ENCODE results near the gene CST8.

CST8 gene

GRCh38 chr20:23490817-23491216 lies at the start of gene CST8:
Gene CST8, plus strand, starts transcription at chr20:23491117. Its CDS starts 551 bp downstream, at chr20:23491668.
- Histone ChIP-seq H3K27me3 (ENCODE audit: control insufficient read depth, insufficient read depth, low read length) (no peaks in the 10 kb centered on the region), H3K4me3 (ENCODE audit: low read depth, low read length) (no peak within 1 kb of the TSS), H3K4me1 (ENCODE audit: control insufficient read depth, insufficient read depth, low read length) (no peaks in the 10 kb centered on the region), H3K27ac (ENCODE audit: low read depth, low read length) (no peak within 1 kb of the TSS), H3K9me3 (ENCODE audit: control insufficient read depth, insufficient read depth, low read depth, low read length) (peaks cover 19% of the 10 kb centered on the region), H3K9ac (ENCODE audit: low read length) (no peak within 1 kb of the TSS), H3K36me3 (ENCODE audit: control insufficient read depth, insufficient read depth, low read length) (no peaks in the 10 kb centered on the region)

DNA sequence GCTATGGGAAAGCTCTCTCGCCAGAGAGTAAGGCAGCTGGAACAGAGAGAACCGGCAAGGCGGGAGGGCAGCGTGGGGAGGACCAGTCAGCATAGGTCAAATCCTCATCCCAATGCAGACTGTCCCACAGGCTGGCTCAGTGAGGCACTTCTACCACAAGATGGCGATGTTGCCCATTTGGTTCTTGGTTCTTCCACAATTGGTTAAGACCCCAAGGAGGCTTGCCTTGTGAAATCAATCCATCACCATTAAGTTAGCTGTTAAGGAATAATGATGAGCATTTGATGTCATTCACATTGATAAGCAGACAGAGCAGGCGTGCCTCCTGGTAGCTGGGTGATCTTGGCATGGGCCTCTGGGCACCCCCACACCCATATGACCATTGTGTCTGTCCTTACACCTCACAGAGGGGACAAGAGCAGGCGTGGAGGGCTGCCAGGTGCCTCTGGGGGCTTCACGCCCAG lies 49.0 kb upstream of the CST8 start:
- H3K4me1 ChIP-seq (ENCODE audit: control insufficient read depth, insufficient read depth, low read length): no peaks in the 10 kb centered on the region
- H3K36me3 ChIP-seq (ENCODE audit: control insufficient read depth, insufficient read depth, low read length): no peaks in the 10 kb centered on the region
- no peak overlapping the region for H3K27ac ChIP-seq (ENCODE audit: low read depth, low read length)
- no peaks in the 10 kb centered on the region for H3K9me3 ChIP-seq (ENCODE audit: control insufficient read depth, insufficient read depth, low read depth, low read length)
- no peaks in the 10 kb centered on the region for H3K27me3 ChIP-seq (ENCODE audit: control insufficient read depth, insufficient read depth, low read length)
- no peak overlapping the region for H3K9ac ChIP-seq (ENCODE audit: low read length)
- no peak overlapping the region for H3K4me3 ChIP-seq (ENCODE audit: low read depth, low read length)

GRCh38 chr20:23442436-23442835 lies 48.5 kb upstream of the CST8 start:
- Histone ChIP-seq H3K9me3 (ENCODE audit: control insufficient read depth, insufficient read depth, low read depth, low read length) (no peaks in the 10 kb centered on the region), H3K4me1 (ENCODE audit: control insufficient read depth, insufficient read depth, low read length) (no peaks in the 10 kb centered on the region), H3K9ac (ENCODE audit: low read length) (no peak overlapping the region), H3K36me3 (ENCODE audit: control insufficient read depth, insufficient read depth, low read length) (no peaks in the 10 kb centered on the region), H3K4me3 (ENCODE audit: low read depth, low read length) (no peak overlapping the region), H3K27me3 (ENCODE audit: control insufficient read depth, insufficient read depth, low read length) (no peaks in the 10 kb centered on the region), H3K27ac (ENCODE audit: low read depth, low read length) (no peak overlapping the region)

DNA sequence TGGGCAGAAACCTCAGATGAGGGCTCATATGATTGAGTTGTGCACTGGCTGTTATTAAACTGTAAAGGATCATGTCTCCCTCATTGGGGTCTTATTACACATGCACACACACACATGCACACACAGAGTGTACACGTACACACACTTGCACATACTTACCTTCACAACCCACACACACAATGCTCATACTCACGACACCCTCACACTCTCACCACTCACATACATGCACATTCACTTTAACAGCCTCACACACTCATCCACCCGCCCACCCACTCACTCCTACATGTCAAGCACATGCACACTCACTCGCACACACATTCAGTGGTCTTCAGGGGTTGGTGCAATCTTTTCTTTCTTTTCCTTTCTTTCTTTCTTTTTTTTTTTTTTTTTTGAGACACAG lies 46.1 kb upstream of the CST8 start:
- H3K27me3 ChIP-seq (ENCODE audit: control insufficient read depth, insufficient read depth, low read length): no peaks in the 10 kb centered on the region
- no peak overlapping the region for H3K9ac ChIP-seq (ENCODE audit: low read length)
- H3K36me3 ChIP-seq (ENCODE audit: control insufficient read depth, insufficient read depth, low read length): no peaks in the 10 kb centered on the region
- H3K4me1 ChIP-seq (ENCODE audit: control insufficient read depth, insufficient read depth, low read length): peaks cover 4% of the 10 kb centered on the region; the same call in 1 of the 2 replicates
- no peaks in the 10 kb centered on the region for H3K9me3 ChIP-seq (ENCODE audit: control insufficient read depth, insufficient read depth, low read depth, low read length)
- no peak overlapping the region for H3K27ac ChIP-seq (ENCODE audit: low read depth, low read length)
- no peak overlapping the region for H3K4me3 ChIP-seq (ENCODE audit: low read depth, low read length)

GRCh38 chr20:23445596-23446217 lies 45.2 kb upstream of the CST8 start:
- peaks cover 4% of the 10 kb centered on the region; the same call in 1 of the 2 replicates for H3K4me1 ChIP-seq (ENCODE audit: control insufficient read depth, insufficient read depth, low read length)
- H3K4me3 ChIP-seq (ENCODE audit: low read depth, low read length): no peak overlapping the region
- H3K9me3 ChIP-seq (ENCODE audit: control insufficient read depth, insufficient read depth, low read depth, low read length): no peaks in the 10 kb centered on the region
- no peak overlapping the region for H3K9ac ChIP-seq (ENCODE audit: low read length)
- no peaks in the 10 kb centered on the region for H3K27me3 ChIP-seq (ENCODE audit: control insufficient read depth, insufficient read depth, low read length)
- no peak overlapping the region for H3K27ac ChIP-seq (ENCODE audit: low read depth, low read length)
- H3K36me3 ChIP-seq (ENCODE audit: control insufficient read depth, insufficient read depth, low read length): no peaks in the 10 kb centered on the region

GRCh38 chr20:23446505-23446904 lies 44.4 kb upstream of the CST8 start:
- Histone ChIP-seq H3K4me3 (ENCODE audit: low read depth, low read length) (no peak overlapping the region), H3K36me3 (ENCODE audit: control insufficient read depth, insufficient read depth, low read length) (no peaks in the 10 kb centered on the region), H3K27ac (ENCODE audit: low read depth, low read length) (no peak overlapping the region), H3K4me1 (ENCODE audit: control insufficient read depth, insufficient read depth, low read length) (peaks cover 4% of the 10 kb centered on the region; the same call in 1 of the 2 replicates), H3K9me3 (ENCODE audit: control insufficient read depth, insufficient read depth, low read depth, low read length) (no peaks in the 10 kb centered on the region), H3K9ac (ENCODE audit: low read length) (no peak overlapping the region), H3K27me3 (ENCODE audit: control insufficient read depth, insufficient read depth, low read length) (no peaks in the 10 kb centered on the region)

DNA sequence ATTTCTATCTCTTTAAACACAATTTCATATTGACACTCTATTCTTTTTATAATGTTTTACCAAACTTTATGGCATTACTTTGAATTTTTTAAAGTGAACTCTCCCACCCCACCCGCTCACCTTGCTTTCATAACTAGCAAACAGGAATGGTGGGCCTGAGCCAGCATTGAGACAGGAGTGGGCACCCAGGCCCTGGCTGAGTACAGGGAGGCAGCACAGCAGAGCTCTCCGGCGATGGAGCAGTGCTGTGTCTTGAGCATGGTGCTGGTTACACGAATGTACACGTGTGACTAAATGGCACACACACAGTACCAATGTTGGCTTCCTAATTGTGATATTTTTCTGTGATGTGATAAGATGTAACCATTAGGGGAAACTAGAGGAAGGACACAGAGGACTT lies 42.8 kb upstream of the CST8 start:
- Histone ChIP-seq H3K27ac (ENCODE audit: low read depth, low read length) (no peak overlapping the region), H3K36me3 (ENCODE audit: control insufficient read depth, insufficient read depth, low read length) (no peaks in the 10 kb centered on the region), H3K4me1 (ENCODE audit: control insufficient read depth, insufficient read depth, low read length) (peaks cover 9% of the 10 kb centered on the region; the same call in 1 of the 2 replicates), H3K4me3 (ENCODE audit: low read depth, low read length) (no peak overlapping the region), H3K9ac (ENCODE audit: low read length) (no peak overlapping the region), H3K27me3 (ENCODE audit: control insufficient read depth, insufficient read depth, low read length) (no peaks in the 10 kb centered on the region), H3K9me3 (ENCODE audit: control insufficient read depth, insufficient read depth, low read depth, low read length) (no peaks in the 10 kb centered on the region)

DNA sequence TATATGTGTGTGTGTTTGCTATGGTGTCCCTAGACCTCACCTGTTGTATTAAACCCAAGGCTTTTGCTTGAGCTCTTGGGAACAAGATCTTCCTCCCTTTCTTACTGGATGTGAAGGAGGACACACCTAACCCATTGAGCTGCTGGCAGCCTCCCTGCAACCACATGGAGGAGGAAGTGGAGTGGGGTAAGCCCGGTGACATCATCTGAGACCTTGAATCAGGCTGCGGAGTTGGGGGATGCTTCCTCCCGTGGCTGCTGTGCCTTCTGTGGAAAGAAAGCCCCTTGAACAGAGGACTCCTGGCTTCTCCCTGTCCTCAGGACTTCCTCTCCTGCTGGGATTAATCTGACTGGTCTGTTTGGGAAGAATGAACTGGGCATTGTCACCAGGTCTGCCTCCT lies 41.5 kb upstream of the CST8 start:
- H3K27ac ChIP-seq (ENCODE audit: low read depth, low read length): no peak overlapping the region
- peaks cover 9% of the 10 kb centered on the region; the same call in 1 of the 2 replicates for H3K4me1 ChIP-seq (ENCODE audit: control insufficient read depth, insufficient read depth, low read length)
- no peaks in the 10 kb centered on the region for H3K36me3 ChIP-seq (ENCODE audit: control insufficient read depth, insufficient read depth, low read length)
- no peak overlapping the region for H3K4me3 ChIP-seq (ENCODE audit: low read depth, low read length)
- H3K9me3 ChIP-seq (ENCODE audit: control insufficient read depth, insufficient read depth, low read depth, low read length): no peaks in the 10 kb centered on the region
- H3K27me3 ChIP-seq (ENCODE audit: control insufficient read depth, insufficient read depth, low read length): no peaks in the 10 kb centered on the region
- no peak overlapping the region for H3K9ac ChIP-seq (ENCODE audit: low read length)

DNA sequence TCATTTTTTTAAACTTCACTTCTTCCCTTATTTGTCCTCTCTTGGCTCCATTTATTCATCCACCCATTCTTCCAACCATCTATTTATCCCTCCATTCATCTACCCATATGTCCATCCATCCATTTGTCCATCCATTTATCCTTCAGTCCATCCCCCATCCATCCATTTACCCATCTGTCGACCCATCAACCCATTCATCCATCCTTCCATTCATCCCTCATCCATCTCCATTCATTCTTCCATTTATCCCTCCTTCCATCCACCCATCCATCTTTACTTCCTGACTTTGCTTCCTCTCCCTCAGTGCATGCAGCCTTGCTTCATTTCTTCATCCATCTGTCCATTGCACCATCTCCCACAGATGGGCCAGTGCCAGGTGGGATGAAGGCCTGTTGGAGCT lies 40.0 kb upstream of the CST8 start:
- Histone ChIP-seq H3K4me3 (ENCODE audit: low read depth, low read length) (no peak overlapping the region), H3K9ac (ENCODE audit: low read length) (no peak overlapping the region), H3K27ac (ENCODE audit: low read depth, low read length) (no peak overlapping the region), H3K4me1 (ENCODE audit: control insufficient read depth, insufficient read depth, low read length) (peaks cover 9% of the 10 kb centered on the region; the same call in 1 of the 2 replicates), H3K27me3 (ENCODE audit: control insufficient read depth, insufficient read depth, low read length) (no peaks in the 10 kb centered on the region), H3K36me3 (ENCODE audit: control insufficient read depth, insufficient read depth, low read length) (no peaks in the 10 kb centered on the region), H3K9me3 (ENCODE audit: control insufficient read depth, insufficient read depth, low read depth, low read length) (peaks cover 3% of the 10 kb centered on the region; the same call in 1 of the 2 replicates)

DNA sequence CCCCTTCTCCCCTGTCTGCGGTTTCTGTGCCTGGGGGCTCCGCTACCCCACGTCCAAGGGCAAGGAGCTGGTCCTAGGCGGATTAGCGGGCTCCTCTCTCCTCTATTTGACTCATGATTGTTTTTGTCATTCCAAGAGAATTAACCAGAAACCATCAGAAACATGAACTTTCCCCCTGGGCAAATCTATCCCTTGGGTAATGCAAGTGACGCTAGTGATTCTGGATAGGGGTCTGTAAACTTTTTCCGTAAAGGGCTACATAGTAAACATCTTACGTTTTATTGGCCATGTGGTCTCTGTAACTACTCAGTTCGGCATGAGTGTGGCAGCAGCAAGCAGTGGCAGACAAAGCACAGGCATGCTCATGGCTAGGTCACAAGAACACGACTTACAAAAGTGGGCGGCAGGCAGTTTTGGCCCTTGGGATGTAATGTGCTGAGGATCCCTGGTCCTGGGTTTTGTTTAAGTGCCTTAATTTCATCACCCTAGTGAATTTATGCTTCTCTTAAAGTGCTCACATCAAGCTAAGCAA lies 38.9 kb upstream of the CST8 start:
- Histone ChIP-seq H3K36me3 (ENCODE audit: control insufficient read depth, insufficient read depth, low read length) (no peaks in the 10 kb centered on the region), H3K9ac (ENCODE audit: low read length) (no peak overlapping the region), H3K4me1 (ENCODE audit: control insufficient read depth, insufficient read depth, low read length) (peaks cover 9% of the 10 kb centered on the region; the same call in 1 of the 2 replicates), H3K27me3 (ENCODE audit: control insufficient read depth, insufficient read depth, low read length) (no peaks in the 10 kb centered on the region), H3K27ac (ENCODE audit: low read depth, low read length) (no peak overlapping the region), H3K9me3 (ENCODE audit: control insufficient read depth, insufficient read depth, low read depth, low read length) (peaks cover 8% of the 10 kb centered on the region), H3K4me3 (ENCODE audit: low read depth, low read length) (no peak overlapping the region)

DNA sequence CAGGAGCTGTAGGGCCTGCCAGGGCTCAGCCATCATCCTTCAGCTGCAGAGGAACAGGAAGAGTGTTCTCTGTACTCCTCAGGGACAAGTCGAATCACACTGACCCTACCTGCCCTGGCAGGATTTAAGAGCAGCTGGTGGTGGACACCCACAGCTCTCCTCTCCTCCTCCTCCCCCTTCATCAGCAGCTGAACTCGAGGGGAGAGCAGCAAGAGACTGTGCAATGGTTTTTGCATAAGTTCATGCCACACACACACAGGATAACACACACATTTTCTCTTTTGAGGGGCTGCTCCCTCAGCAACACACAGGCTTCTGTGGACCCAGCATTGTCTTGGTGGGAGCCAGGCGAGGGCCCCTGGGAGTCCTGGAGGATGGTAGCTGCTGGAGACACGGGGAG lies 38.1 kb upstream of the CST8 start, which contains the start of gene CST11:
Gene CST11 (minus strand): TSS at position 101 of the 400 bp plus-strand sequence. CDS start 65 bp downstream, at position 36.
- no peaks in the 10 kb centered on the region for H3K27me3 ChIP-seq (ENCODE audit: control insufficient read depth, insufficient read depth, low read length)
- H3K27ac ChIP-seq (ENCODE audit: low read depth, low read length): no peak within 1 kb of the TSS
- no peaks in the 10 kb centered on the region for H3K36me3 ChIP-seq (ENCODE audit: control insufficient read depth, insufficient read depth, low read length)
- no peak within 1 kb of the TSS for H3K9ac ChIP-seq (ENCODE audit: low read length)
- H3K9me3 ChIP-seq (ENCODE audit: control insufficient read depth, insufficient read depth, low read depth, low read length): peaks cover 8% of the 10 kb centered on the region
- H3K4me1 ChIP-seq (ENCODE audit: control insufficient read depth, insufficient read depth, low read length): peaks cover 9% of the 10 kb centered on the region; the same call in 1 of the 2 replicates
- no peak within 1 kb of the TSS for H3K4me3 ChIP-seq (ENCODE audit: low read depth, low read length)

Data from HUES6 (cell line).